GM23248 (cell line): Measurements from ENCODE around the gene EMILIN1.

Source experiments
- EZH2 ChIP-seq: fragments of 200-600 bp; sonication (generic); IDR thresholded peaks from 2 replicates; pipeline ENCODE4 v1.6.1; 2018; ENCODE audit warnings: antibody characterized with exemption, mild to moderate bottlenecking; ENCODE audit not compliant: insufficient read depth, poor library complexity, severe bottlenecking
- EZH2phosphoT487 ChIP-seq: fragments of 200-600 bp; sonication (generic); IDR thresholded peaks from 2 replicates; pipeline ENCODE4 v1.6.1; 2018; ENCODE audit warnings: antibody characterized with exemption, moderate library complexity, mild to moderate bottlenecking, low read depth; ENCODE audit not compliant: insufficient read depth

DNA sequence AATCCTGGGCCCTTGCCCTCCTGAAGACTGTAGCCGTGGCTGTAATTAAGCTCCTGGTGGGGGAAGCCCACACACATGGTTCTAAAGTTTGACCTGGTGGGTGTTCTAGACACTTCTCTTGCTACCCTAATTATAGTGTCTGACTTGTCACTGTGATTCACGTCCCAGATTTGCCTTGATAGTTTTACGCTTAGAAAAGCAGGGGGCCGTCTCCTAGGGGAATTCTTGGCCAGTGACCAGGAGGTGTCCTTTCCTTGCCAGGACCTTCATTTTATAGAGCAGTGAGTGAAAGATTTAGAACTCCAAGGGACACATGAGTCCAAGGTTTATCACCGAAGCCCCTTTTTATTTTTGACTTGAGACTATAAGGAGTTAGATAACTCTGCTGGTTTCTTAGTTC is 36.7 kb upstream of the EMILIN1 start:
- TF ChIP-seq EZH2phosphoT487 (no peak), EZH2 (no peak)
